Measurements from ENCODE around the gene ZCCHC24.
A peak's percentile ranks its signal among the peaks of the same experiment; 100 is the strongest.

The ZCCHC24 gene

GRCh38 chr10:79445161-79445976 lies at the start of gene ZCCHC24:
TSS of gene ZCCHC24 (minus strand) at chr10:79445624. CDS start at chr10:79445440, 184 bp downstream.
- Histone ChIP-seq H3K9me3 (ENCODE audit: control insufficient read depth in 2 of 2, low read length in 2 of 2) (no peaks in the 10 kb centered on the region), H3K9ac (ENCODE audit: low read depth in 1 of 2, low read length in 2 of 2) (peak within 1 kb of the TSS; percentile 64 to 66), H3K27ac (ENCODE audit: low read depth in 2 of 2, low read length in 2 of 2) (peak within 1 kb of the TSS; percentile 70 to 80), H3K27me3 (ENCODE audit: control insufficient read depth in 2 of 2, insufficient read depth in 2 of 2, low read length in 2 of 2) (no peaks in the 10 kb centered on the region), H3K4me1 (ENCODE audit: control insufficient read depth in 2 of 2, insufficient read depth in 2 of 2, low read length in 2 of 2) (peaks cover 20 to 22% of the 10 kb centered on the region in 2 donors), H3K4me3 (ENCODE audit: low read length in 2 of 2) (peak within 1 kb of the TSS; percentile 70 to 73), H3K36me3 (ENCODE audit: control insufficient read depth in 2 of 2, insufficient read depth in 2 of 2, low read length in 2 of 2) (no peaks in the 10 kb centered on the region)

- H3K36me3 ChIP-seq (ENCODE audit: control insufficient read depth in 2 of 2, insufficient read depth in 2 of 2, low read length in 2 of 2) = no peaks in the 10 kb centered on the region
- H3K4me3 ChIP-seq (ENCODE audit: low read length in 2 of 2) = no peak overlapping the region
- peaks cover 3 to 4% of the 10 kb centered on the region in 2 donors for H3K27me3 ChIP-seq (ENCODE audit: control insufficient read depth in 2 of 2, insufficient read depth in 2 of 2, low read length in 2 of 2)
- no peak overlapping the region for H3K27ac ChIP-seq (ENCODE audit: low read depth in 2 of 2, low read length in 2 of 2)
- no peaks in the 10 kb centered on the region for H3K4me1 ChIP-seq (ENCODE audit: control insufficient read depth in 2 of 2, insufficient read depth in 2 of 2, low read length in 2 of 2)
- H3K9me3 ChIP-seq (ENCODE audit: control insufficient read depth in 2 of 2, low read length in 2 of 2) = no peaks in the 10 kb centered on the region
- no peak overlapping the region for H3K9ac ChIP-seq (ENCODE audit: low read depth in 1 of 2, low read length in 2 of 2)
Measured at GRCh38 chr10:79493806-79494205, 48.4 kb upstream of the ZCCHC24 start.

- H3K4me3 ChIP-seq (ENCODE audit: low read length in 2 of 2) = no peak overlapping the region
- H3K9ac ChIP-seq (ENCODE audit: low read depth in 1 of 2, low read length in 2 of 2) = no peak overlapping the region
- no peaks in the 10 kb centered on the region for H3K9me3 ChIP-seq (ENCODE audit: control insufficient read depth in 2 of 2, low read length in 2 of 2)
- no peak overlapping the region for H3K27ac ChIP-seq (ENCODE audit: low read depth in 2 of 2, low read length in 2 of 2)
- H3K4me1 ChIP-seq (ENCODE audit: control insufficient read depth in 2 of 2, insufficient read depth in 2 of 2, low read length in 2 of 2) = no peaks in the 10 kb centered on the region
- no peaks in the 10 kb centered on the region for H3K36me3 ChIP-seq (ENCODE audit: control insufficient read depth in 2 of 2, insufficient read depth in 2 of 2, low read length in 2 of 2)
- peaks cover 0 to 4% of the 10 kb centered on the region in 2 donors for H3K27me3 ChIP-seq (ENCODE audit: control insufficient read depth in 2 of 2, insufficient read depth in 2 of 2, low read length in 2 of 2)
Measured at GRCh38 chr10:79492839-79493238, 47.4 kb upstream of the ZCCHC24 start.

- Histone ChIP-seq H3K27ac (ENCODE audit: low read depth in 2 of 2, low read length in 2 of 2) (no peak overlapping the region), H3K4me3 (ENCODE audit: low read length in 2 of 2) (no peak overlapping the region), H3K9me3 (ENCODE audit: control insufficient read depth in 2 of 2, low read length in 2 of 2) (no peaks in the 10 kb centered on the region), H3K9ac (ENCODE audit: low read depth in 1 of 2, low read length in 2 of 2) (no peak overlapping the region), H3K4me1 (ENCODE audit: control insufficient read depth in 2 of 2, insufficient read depth in 2 of 2, low read length in 2 of 2) (no peaks in the 10 kb centered on the region), H3K27me3 (ENCODE audit: control insufficient read depth in 2 of 2, insufficient read depth in 2 of 2, low read length in 2 of 2) (peaks cover 0 to 4% of the 10 kb centered on the region in 2 donors), H3K36me3 (ENCODE audit: control insufficient read depth in 2 of 2, insufficient read depth in 2 of 2, low read length in 2 of 2) (no peaks in the 10 kb centered on the region)
Measured at GRCh38 chr10:79492256-79492655, 46.8 kb upstream of the ZCCHC24 start.

GRCh38 chr10:79491143-79491835 lies 45.9 kb upstream of the ZCCHC24 start:
- H3K27me3 ChIP-seq (ENCODE audit: control insufficient read depth in 2 of 2, insufficient read depth in 2 of 2, low read length in 2 of 2) = no peaks in the 10 kb centered on the region
- H3K9ac ChIP-seq (ENCODE audit: low read depth in 1 of 2, low read length in 2 of 2) = no peak overlapping the region
- no peaks in the 10 kb centered on the region for H3K4me1 ChIP-seq (ENCODE audit: control insufficient read depth in 2 of 2, insufficient read depth in 2 of 2, low read length in 2 of 2)
- H3K9me3 ChIP-seq (ENCODE audit: control insufficient read depth in 2 of 2, low read length in 2 of 2) = no peaks in the 10 kb centered on the region
- no peak overlapping the region for H3K27ac ChIP-seq (ENCODE audit: low read depth in 2 of 2, low read length in 2 of 2)
- no peaks in the 10 kb centered on the region for H3K36me3 ChIP-seq (ENCODE audit: control insufficient read depth in 2 of 2, insufficient read depth in 2 of 2, low read length in 2 of 2)
- no peak overlapping the region for H3K4me3 ChIP-seq (ENCODE audit: low read length in 2 of 2)

- Histone ChIP-seq H3K4me3 (ENCODE audit: low read length in 2 of 2) (no peak overlapping the region), H3K27ac (ENCODE audit: low read depth in 2 of 2, low read length in 2 of 2) (no peak overlapping the region), H3K27me3 (ENCODE audit: control insufficient read depth in 2 of 2, insufficient read depth in 2 of 2, low read length in 2 of 2) (no peaks in the 10 kb centered on the region), H3K4me1 (ENCODE audit: control insufficient read depth in 2 of 2, insufficient read depth in 2 of 2, low read length in 2 of 2) (no peaks in the 10 kb centered on the region), H3K9me3 (ENCODE audit: control insufficient read depth in 2 of 2, low read length in 2 of 2) (no peaks in the 10 kb centered on the region), H3K9ac (ENCODE audit: low read depth in 1 of 2, low read length in 2 of 2) (no peak overlapping the region), H3K36me3 (ENCODE audit: control insufficient read depth in 2 of 2, insufficient read depth in 2 of 2, low read length in 2 of 2) (no peaks in the 10 kb centered on the region)
Measured at GRCh38 chr10:79490400-79491142, 45.1 kb upstream of the ZCCHC24 start.

- Histone ChIP-seq H3K27ac (ENCODE audit: low read depth in 2 of 2, low read length in 2 of 2) (no peak overlapping the region), H3K9me3 (ENCODE audit: control insufficient read depth in 2 of 2, low read length in 2 of 2) (no peaks in the 10 kb centered on the region), H3K4me3 (ENCODE audit: low read length in 2 of 2) (no peak overlapping the region), H3K9ac (ENCODE audit: low read depth in 1 of 2, low read length in 2 of 2) (no peak overlapping the region), H3K4me1 (ENCODE audit: control insufficient read depth in 2 of 2, insufficient read depth in 2 of 2, low read length in 2 of 2) (no peaks in the 10 kb centered on the region), H3K36me3 (ENCODE audit: control insufficient read depth in 2 of 2, insufficient read depth in 2 of 2, low read length in 2 of 2) (no peaks in the 10 kb centered on the region), H3K27me3 (ENCODE audit: control insufficient read depth in 2 of 2, insufficient read depth in 2 of 2, low read length in 2 of 2) (no peaks in the 10 kb centered on the region)
Measured at GRCh38 chr10:79488870-79489269, 43.4 kb upstream of the ZCCHC24 start.

- no peaks in the 10 kb centered on the region for H3K27me3 ChIP-seq (ENCODE audit: control insufficient read depth in 2 of 2, insufficient read depth in 2 of 2, low read length in 2 of 2)
- H3K4me1 ChIP-seq (ENCODE audit: control insufficient read depth in 2 of 2, insufficient read depth in 2 of 2, low read length in 2 of 2) = no peaks in the 10 kb centered on the region
- H3K36me3 ChIP-seq (ENCODE audit: control insufficient read depth in 2 of 2, insufficient read depth in 2 of 2, low read length in 2 of 2) = no peaks in the 10 kb centered on the region
- H3K9me3 ChIP-seq (ENCODE audit: control insufficient read depth in 2 of 2, low read length in 2 of 2) = no peaks in the 10 kb centered on the region
- no peak overlapping the region for H3K9ac ChIP-seq (ENCODE audit: low read depth in 1 of 2, low read length in 2 of 2)
- no peak overlapping the region for H3K4me3 ChIP-seq (ENCODE audit: low read length in 2 of 2)
- peak overlapping the region; percentile 25 to 38 for H3K27ac ChIP-seq (ENCODE audit: low read depth in 2 of 2, low read length in 2 of 2)
Measured at GRCh38 chr10:79488336-79488735, 42.9 kb upstream of the ZCCHC24 start.

GRCh38 chr10:79487296-79488194 lies 42.1 kb upstream of the ZCCHC24 start:
- Histone ChIP-seq H3K27ac (ENCODE audit: low read depth in 2 of 2, low read length in 2 of 2) (peak overlapping the region; percentile 25 to 38), H3K27me3 (ENCODE audit: control insufficient read depth in 2 of 2, insufficient read depth in 2 of 2, low read length in 2 of 2) (no peaks in the 10 kb centered on the region), H3K9ac (ENCODE audit: low read depth in 1 of 2, low read length in 2 of 2) (no peak overlapping the region), H3K4me1 (ENCODE audit: control insufficient read depth in 2 of 2, insufficient read depth in 2 of 2, low read length in 2 of 2) (no peaks in the 10 kb centered on the region), H3K36me3 (ENCODE audit: control insufficient read depth in 2 of 2, insufficient read depth in 2 of 2, low read length in 2 of 2) (no peaks in the 10 kb centered on the region), H3K4me3 (ENCODE audit: low read length in 2 of 2) (no peak overlapping the region), H3K9me3 (ENCODE audit: control insufficient read depth in 2 of 2, low read length in 2 of 2) (no peaks in the 10 kb centered on the region)
